Measurements from ENCODE around the gene ZSWIM9. TPM values are rescaled to one million over a fixed set of nuclear protein-coding genes. Genes with fewer than 3 reads are reported as not detected.
"Not testable (repeated sequence)": the region's sequence is repeated elsewhere in the genome, so short reads cannot be mapped to it uniquely, and the experiment has no call there.

ZSWIM9 gene
- polyA plus RNA-seq, 6 donors from 2014 or later, result 0.06 to 1.6 (median 0.69) TPM; not detected in 1

- no peak overlapping the region for H3K27ac Mint-ChIP-seq
- peaks cover 0 to 7% of the 10 kb centered on the region in 2 donors for H3K36me3 Mint-ChIP-seq
- ATAC-seq (ENCODE audit: low read depth in 2 of 2) (peak; percentile 98 to 100), DNase-seq (peak; percentile 84)
- H3K27me3 Mint-ChIP-seq, result no peaks in the 10 kb centered on the region
- no peak overlapping the region for H3K4me3 Mint-ChIP-seq
- H3K4me1 Mint-ChIP-seq, result peaks cover 4 to 14% (median 13%) of the 10 kb centered on the region in 3 donors
- peaks cover 0 to 3% (median 0%) of the 10 kb centered on the region in 7 donors for H3K9me3 Mint-ChIP-seq
These were observed 33.5 kb downstream of the ZSWIM9 start for GRCh38 chr19:48203794-48204628.

DNA sequence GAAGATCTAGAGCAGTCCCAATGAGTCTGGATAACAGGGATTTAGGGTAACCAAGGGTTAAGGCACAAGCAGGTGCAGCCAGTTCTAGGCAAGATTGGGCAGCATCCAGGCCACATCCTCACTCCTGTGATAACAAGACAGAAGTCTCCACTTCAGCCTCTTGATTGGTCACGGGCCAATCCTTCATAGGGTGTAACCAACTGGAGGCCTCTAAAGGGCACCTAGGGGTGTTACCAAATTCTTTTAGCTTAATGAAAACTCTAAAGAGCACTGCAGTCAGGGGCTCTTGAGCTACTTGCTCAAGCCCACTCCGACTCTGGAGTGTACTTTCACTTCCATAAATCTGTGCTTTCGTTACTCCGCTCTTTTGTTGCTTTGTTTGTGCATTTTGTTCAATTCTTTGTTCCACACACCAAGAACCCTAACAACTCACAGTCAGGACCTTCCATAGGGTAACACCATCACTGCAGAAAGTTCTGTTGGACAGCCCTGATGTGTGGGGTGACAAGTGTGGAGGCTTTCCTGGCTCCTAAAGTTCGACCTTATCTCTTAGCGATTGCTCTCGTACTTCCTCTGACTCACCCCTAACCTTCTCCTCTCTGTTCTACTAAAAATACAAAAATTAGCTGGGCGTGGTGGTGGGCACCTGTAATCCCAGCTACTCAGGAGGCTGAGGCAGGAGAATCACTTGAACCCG, 36.1 kb downstream of the ZSWIM9 start:
- H3K4me3 Mint-ChIP-seq, result peak overlapping the region in 3 of 8 donors; percentile 58 to 77 (median 71)

GRCh38 chr19:48210005-48210404, 39.5 kb downstream of the ZSWIM9 start:
- ATAC-seq (ENCODE audit: low read depth in 2 of 2) (no peak), DNase-seq (no peak)
- Mint-ChIP-seq H3K27ac (peak overlapping the region in 4 of 6 donors; percentile 1 to 74 (median 42)), H3K4me3 (peak overlapping the region in 1 of 8 donors; percentile 39), H3K27me3 (no peaks in the 10 kb centered on the region), H3K4me1 (peaks cover 10 to 21% (median 14%) of the 10 kb centered on the region in 3 donors), H3K36me3 (peaks cover 11 to 16% of the 10 kb centered on the region in 2 donors), H3K9me3 (peaks cover 0 to 3% (median 0%) of the 10 kb centered on the region in 7 donors)

More for the DNA sequence above, 36.1 kb downstream of the ZSWIM9 start:
- peaks cover 0 to 3% (median 0%) of the 10 kb centered on the region in 7 donors for H3K9me3 Mint-ChIP-seq
- peaks cover 4 to 21% (median 13%) of the 10 kb centered on the region in 3 donors for H3K4me1 Mint-ChIP-seq
- ATAC-seq (ENCODE audit: low read depth in 2 of 2) (no peak), DNase-seq (no peak)
- peak overlapping the region in 2 of 6 donors; percentile 38 to 78 for H3K27ac Mint-ChIP-seq
- no peaks in the 10 kb centered on the region for H3K27me3 Mint-ChIP-seq
- peaks cover 5 to 7% of the 10 kb centered on the region in 2 donors for H3K36me3 Mint-ChIP-seq

- Mint-ChIP-seq H3K27ac (peak overlapping the region in 3 of 6 donors; percentile 31 to 92 (median 54)), H3K4me3 (no peak overlapping the region), H3K9me3 (no peaks in the 10 kb centered on the region), H3K4me1 (peaks cover 5 to 11% (median 9%) of the 10 kb centered on the region in 3 donors), H3K36me3 (peaks cover 16 to 18% of the 10 kb centered on the region in 2 donors), H3K27me3 (no peaks in the 10 kb centered on the region)
- ATAC-seq (ENCODE audit: low read depth in 2 of 2), result no peak
- DNase-seq, result no peak
These were observed 43.5 kb downstream of the ZSWIM9 start for GRCh38 chr19:48213959-48214358.

DNA sequence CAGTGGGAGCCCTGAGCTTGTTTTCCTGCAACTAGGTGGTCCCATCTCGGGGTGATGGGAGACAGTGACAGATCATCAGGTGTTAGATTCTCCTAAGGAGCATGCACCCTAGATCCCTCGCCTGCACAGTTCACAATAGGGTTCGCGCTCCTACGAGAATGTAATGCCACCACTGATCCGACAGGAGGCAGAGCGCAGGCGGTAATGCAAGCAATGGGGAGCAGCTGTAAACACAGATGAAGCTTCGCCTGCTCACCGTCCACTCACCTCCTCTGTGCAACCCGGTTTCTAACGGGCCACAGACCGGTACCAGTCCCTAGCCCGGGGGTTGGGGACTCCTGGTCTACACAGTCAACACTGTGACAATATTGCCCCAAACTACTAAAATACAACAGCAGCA, 46.5 kb downstream of the ZSWIM9 start:
- no peak for DNase-seq
- Mint-ChIP-seq H3K27me3 (no peaks in the 10 kb centered on the region), H3K4me3 (no peak overlapping the region), H3K4me1 (peaks cover 4 to 11% (median 5%) of the 10 kb centered on the region in 3 donors), H3K27ac (no peak overlapping the region), H3K36me3 (peaks cover 13 to 24% of the 10 kb centered on the region in 2 donors), H3K9me3 (no peaks in the 10 kb centered on the region)
- no peak for ATAC-seq (ENCODE audit: low read depth in 2 of 2)

DNA sequence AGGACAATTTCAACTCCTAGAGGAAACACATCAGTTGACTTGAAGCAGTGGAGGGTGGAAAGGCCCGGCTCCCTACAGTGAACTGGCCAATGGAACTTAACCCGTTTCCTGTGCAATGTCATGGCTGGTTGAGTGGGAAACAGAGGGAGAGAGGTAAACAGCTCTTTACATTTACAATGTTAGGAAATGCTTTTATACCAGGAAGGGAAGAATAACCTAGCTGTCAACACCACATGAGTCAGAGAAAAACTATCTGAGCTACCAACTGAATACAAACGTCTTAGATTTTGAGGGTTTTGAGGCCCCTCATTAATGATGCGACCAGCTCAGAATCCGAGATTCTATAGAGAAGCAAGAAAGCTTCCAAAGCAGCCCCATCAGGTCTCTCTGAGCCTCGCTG, 48.5 kb downstream of the ZSWIM9 start:
- Mint-ChIP-seq H3K27me3 (no peaks in the 10 kb centered on the region), H3K36me3 (peaks cover 9 to 18% of the 10 kb centered on the region in 2 donors), H3K9me3 (no peaks in the 10 kb centered on the region), H3K4me1 (peaks cover 0 to 7% (median 4%) of the 10 kb centered on the region in 3 donors), H3K4me3 (no peak overlapping the region), H3K27ac (peak overlapping the region in 1 of 6 donors; percentile 70)
- ATAC-seq (ENCODE audit: low read depth in 2 of 2), result no peak
- no peak for DNase-seq

- H3K27me3 Mint-ChIP-seq; DNase-seq; ATAC-seq (ENCODE audit: low read depth in 2 of 2); H3K4me3 Mint-ChIP-seq; H3K4me1 Mint-ChIP-seq; H3K9me3 Mint-ChIP-seq: not testable (repeated sequence)
- peak overlapping the region in 1 of 6 donors; percentile 64 for H3K27ac Mint-ChIP-seq
- H3K36me3 Mint-ChIP-seq, result peaks cover 7 to 15% of the 10 kb centered on the region in 2 donors
These were observed 50.3 kb downstream of the ZSWIM9 start for GRCh38 chr19:48220784-48221183.

- Mint-ChIP-seq H3K4me3 (no peak overlapping the region), H3K27ac (no peak overlapping the region), H3K9me3 (no peaks in the 10 kb centered on the region), H3K4me1 (peaks cover 0 to 3% (median 0%) of the 10 kb centered on the region in 3 donors), H3K27me3 (no peaks in the 10 kb centered on the region), H3K36me3 (peaks cover 7 to 9% of the 10 kb centered on the region in 2 donors)
- DNase-seq, result no peak
- ATAC-seq (ENCODE audit: low read depth in 2 of 2), result no peak
These were observed 51.1 kb downstream of the ZSWIM9 start for GRCh38 chr19:48221628-48222027.

- no peak overlapping the region for H3K4me3 Mint-ChIP-seq
- no peak for ATAC-seq (ENCODE audit: low read depth in 2 of 2)
- H3K4me1 Mint-ChIP-seq, result peaks cover 3 to 8% (median 6%) of the 10 kb centered on the region in 3 donors
- peak overlapping the region in 1 of 6 donors; percentile 28 for H3K27ac Mint-ChIP-seq
- no peaks in the 10 kb centered on the region for H3K27me3 Mint-ChIP-seq
- peaks cover 33 to 66% of the 10 kb centered on the region in 2 donors for H3K36me3 Mint-ChIP-seq
- no peaks in the 10 kb centered on the region for H3K9me3 Mint-ChIP-seq
- DNase-seq, result no peak
These were observed 60.2 kb downstream of the ZSWIM9 start for GRCh38 chr19:48230555-48231129.

DNA sequence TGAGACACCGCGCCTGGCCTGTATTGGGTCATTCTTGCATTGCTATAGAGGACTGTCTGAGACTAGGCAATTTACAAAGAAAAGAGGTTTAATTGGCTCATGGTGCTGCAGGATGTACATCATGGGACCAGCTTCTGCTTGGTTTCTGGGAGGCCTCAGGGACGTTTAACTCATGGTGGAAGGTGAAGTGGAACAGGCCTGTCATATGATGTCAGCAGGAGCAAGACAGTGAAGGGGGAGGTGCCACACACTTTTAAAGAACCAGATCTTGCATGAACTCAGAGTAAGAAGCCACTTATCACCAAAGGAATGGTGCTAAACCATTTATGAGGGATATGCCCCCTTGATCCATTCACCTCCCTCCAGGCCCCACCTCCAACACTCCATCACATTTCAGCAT, 66.6 kb downstream of the ZSWIM9 start:
- Mint-ChIP-seq H3K36me3 (peaks cover 39 to 50% of the 10 kb centered on the region in 2 donors), H3K27ac (no peak overlapping the region), H3K4me3 (no peak overlapping the region), H3K9me3 (no peaks in the 10 kb centered on the region), H3K4me1 (peaks cover 22 to 28% (median 27%) of the 10 kb centered on the region in 3 donors), H3K27me3 (no peaks in the 10 kb centered on the region)
- no peak for ATAC-seq (ENCODE audit: low read depth in 2 of 2)
- no peak for DNase-seq

DNA sequence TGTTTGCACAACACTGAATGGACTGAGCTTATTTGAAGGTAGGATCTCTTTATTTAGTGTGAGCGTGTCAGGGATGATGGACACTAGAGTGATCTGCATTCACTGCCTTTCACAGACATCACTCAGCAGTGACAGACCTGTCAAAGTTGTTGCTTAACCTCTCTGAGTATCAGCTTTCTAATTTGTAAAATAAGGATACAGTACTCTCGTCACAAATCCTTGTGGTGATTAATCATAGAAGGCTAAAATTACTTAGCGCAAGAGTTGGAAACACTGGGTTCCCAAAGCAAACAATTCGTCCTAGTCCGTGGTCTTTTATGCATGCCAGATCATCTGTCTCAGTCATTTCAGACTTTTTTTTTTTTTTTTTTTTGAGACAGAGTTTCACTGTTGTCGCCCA, 68.6 kb downstream of the ZSWIM9 start:
- no peak for DNase-seq
- H3K27ac Mint-ChIP-seq, result no peak overlapping the region
- no peaks in the 10 kb centered on the region for H3K27me3 Mint-ChIP-seq
- peaks cover 24 to 35% (median 26%) of the 10 kb centered on the region in 3 donors for H3K4me1 Mint-ChIP-seq
- H3K4me3 Mint-ChIP-seq, result no peak overlapping the region
- ATAC-seq (ENCODE audit: low read depth in 2 of 2), result no peak
- H3K36me3 Mint-ChIP-seq, result peaks cover 34 to 36% of the 10 kb centered on the region in 2 donors
- no peaks in the 10 kb centered on the region for H3K9me3 Mint-ChIP-seq

- H3K4me1 Mint-ChIP-seq, result peaks cover 29 to 40% (median 31%) of the 10 kb centered on the region in 3 donors
- H3K4me3 Mint-ChIP-seq, result peak overlapping the region in 1 of 8 donors; percentile 67
- no peaks in the 10 kb centered on the region for H3K27me3 Mint-ChIP-seq
- H3K36me3 Mint-ChIP-seq, result peaks cover 29 to 31% of the 10 kb centered on the region in 2 donors
- ATAC-seq (ENCODE audit: low read depth in 2 of 2) (no peak), DNase-seq (no peak)
- peak overlapping the region in 2 of 6 donors; percentile 15 to 37 for H3K27ac Mint-ChIP-seq
- no peaks in the 10 kb centered on the region for H3K9me3 Mint-ChIP-seq
These were observed 69.2 kb downstream of the ZSWIM9 start for GRCh38 chr19:48239582-48240141.

DNA sequence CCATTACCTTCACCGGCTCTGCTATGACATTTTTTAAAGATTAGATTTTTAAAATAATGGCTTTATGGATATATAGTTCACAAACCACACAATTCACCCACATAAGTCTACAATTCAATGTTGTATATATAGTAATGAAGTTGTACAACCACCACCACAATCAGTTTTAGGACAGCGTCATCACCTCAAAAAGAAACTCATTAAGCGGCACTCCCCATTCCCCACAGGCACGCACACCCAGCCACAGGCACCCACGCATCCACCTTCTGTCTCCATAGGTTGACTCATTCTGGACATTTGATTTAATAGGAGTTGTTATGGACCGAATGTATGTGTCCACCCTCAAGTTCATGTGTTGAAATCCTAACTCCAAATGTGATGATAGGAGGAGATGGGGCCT, 71.3 kb downstream of the ZSWIM9 start:
- ATAC-seq (ENCODE audit: low read depth in 2 of 2); DNase-seq; H3K27me3 Mint-ChIP-seq; H3K9me3 Mint-ChIP-seq; H3K4me3 Mint-ChIP-seq: not testable (repeated sequence)
- peaks cover 31 to 33% of the 10 kb centered on the region in 2 donors for H3K36me3 Mint-ChIP-seq
- H3K27ac Mint-ChIP-seq, result peak overlapping the region in 5 of 6 donors; percentile 5 to 65 (median 37)
- H3K4me1 Mint-ChIP-seq, result peaks cover 34 to 50% (median 38%) of the 10 kb centered on the region in 3 donors

All from naive B cell (primary cell).